ENCODE measurements around the gene GTPBP1. TPM values are rescaled to one million over a fixed set of nuclear protein-coding genes. Genes with fewer than 3 reads are reported as not detected.

GTPBP1 gene
- total and polyA plus RNA-seq, 2 of the 13 experiments (the other 11 are each of a cell fraction or from before 2014, with no cell fraction given) = 22.3 to 27.0 TPM

- TF ChIP-seq, protein P1, sequence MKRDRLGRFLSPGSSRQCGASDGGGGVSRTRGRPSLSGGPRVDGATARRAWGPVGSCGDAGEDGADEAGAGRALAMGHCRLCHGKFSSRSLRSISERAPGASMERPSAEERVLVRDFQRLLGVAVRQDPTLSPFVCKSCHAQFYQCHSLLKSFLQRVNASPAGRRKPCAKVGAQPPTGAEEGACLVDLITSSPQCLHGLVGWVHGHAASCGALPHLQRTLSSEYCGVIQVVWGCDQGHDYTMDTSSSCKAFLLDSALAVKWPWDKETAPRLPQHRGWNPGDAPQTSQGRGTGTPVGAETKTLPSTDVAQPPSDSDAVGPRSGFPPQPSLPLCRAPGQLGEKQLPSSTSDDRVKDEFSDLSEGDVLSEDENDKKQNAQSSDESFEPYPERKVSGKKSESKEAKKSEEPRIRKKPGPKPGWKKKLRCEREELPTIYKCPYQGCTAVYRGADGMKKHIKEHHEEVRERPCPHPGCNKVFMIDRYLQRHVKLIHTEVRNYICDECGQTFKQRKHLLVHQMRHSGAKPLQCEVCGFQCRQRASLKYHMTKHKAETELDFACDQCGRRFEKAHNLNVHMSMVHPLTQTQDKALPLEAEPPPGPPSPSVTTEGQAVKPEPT (CRISPR knock-in tag; IDR thresholded peaks at IDR 0.05; ENCODE audit: low read depth) = no peak
- TF ChIP-seq ZNF253 (CRISPR knock-in tag; IDR thresholded peaks at IDR 0.05; ENCODE audit: borderline replicate concordance) (no peak), ZNF878 (CRISPR knock-in tag; IDR thresholded peaks at IDR 0.05) (no peak), ZNF451 (CRISPR knock-in tag; IDR thresholded peaks at IDR 0.05) (no peak), SP2 (CRISPR knock-in tag; IDR thresholded peaks at IDR 0.05) (no peak), MAFK (conservative IDR thresholded peaks at IDR 0.05 in 1 of 2, IDR thresholded peaks at IDR 0.05 in 1 of 2; ENCODE audit: low read length in 2 of 2) (no peak), CENPBD1 (CRISPR knock-in tag; IDR thresholded peaks at IDR 0.05; ENCODE audit: borderline replicate concordance, low read depth) (no peak), MTA3 (CRISPR knock-in tag; IDR thresholded peaks at IDR 0.05) (no peak), NR2C2 (CRISPR knock-in tag; IDR thresholded peaks at IDR 0.05; ENCODE audit: borderline replicate concordance) (no peak), PCBP1 (IDR thresholded peaks at IDR 0.05; ENCODE audit: borderline replicate concordance, low read depth, low read length) (no peak), RFXANK (CRISPR knock-in tag; IDR thresholded peaks at IDR 0.05) (no peak), ZFY (CRISPR knock-in tag; IDR thresholded peaks at IDR 0.05) (no peak), ZNF503 (CRISPR knock-in tag; IDR thresholded peaks at IDR 0.05) (no peak), ZBTB1 (CRISPR knock-in tag; IDR thresholded peaks at IDR 0.05; ENCODE audit: borderline replicate concordance) (no peak), ZNF207 (IDR thresholded peaks at IDR 0.05; ENCODE audit: borderline replicate concordance) (0 out of 2 replicates have a peak, but pooled peaks have one; percentile 12), POLR2G (IDR thresholded peaks at IDR 0.05; ENCODE audit: low read depth, low read length) (no peak), FOXK2 (IDR thresholded peaks at IDR 0.05) (no peak), ZKSCAN8 (CRISPR knock-in tag; IDR thresholded peaks at IDR 0.05; ENCODE audit: borderline replicate concordance) (no peak), MZF1 (CRISPR knock-in tag; IDR thresholded peaks at IDR 0.05; ENCODE audit: borderline replicate concordance) (no peak), JUNB (CRISPR knock-in tag; IDR thresholded peaks at IDR 0.05; ENCODE audit: borderline replicate concordance) (no peak), ZNF431 (CRISPR knock-in tag; IDR thresholded peaks at IDR 0.05; ENCODE audit: borderline replicate concordance, low read depth) (no peak), TBX2 (CRISPR knock-in tag; IDR thresholded peaks at IDR 0.05; ENCODE audit: borderline replicate concordance) (no peak), SP5 (CRISPR knock-in tag; IDR thresholded peaks at IDR 0.05; ENCODE audit: borderline replicate concordance, low read depth) (no peak)
- TF ChIP-seq, protein P2, sequence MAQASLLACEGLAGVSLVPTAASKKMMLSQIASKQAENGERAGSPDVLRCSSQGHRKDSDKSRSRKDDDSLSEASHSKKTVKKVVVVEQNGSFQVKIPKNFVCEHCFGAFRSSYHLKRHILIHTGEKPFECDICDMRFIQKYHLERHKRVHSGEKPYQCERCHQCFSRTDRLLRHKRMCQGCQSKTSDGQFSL (CRISPR knock-in tag; IDR thresholded peaks at IDR 0.05) = no peak
- TF ChIP-seq, protein P3, sequence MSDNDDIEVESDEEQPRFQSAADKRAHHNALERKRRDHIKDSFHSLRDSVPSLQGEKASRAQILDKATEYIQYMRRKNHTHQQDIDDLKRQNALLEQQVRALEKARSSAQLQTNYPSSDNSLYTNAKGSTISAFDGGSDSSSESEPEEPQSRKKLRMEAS (IDR thresholded peaks at IDR 0.05) = no peak
Measured at GRCh38 chr22:38761202-38762162, 55.7 kb downstream of the GTPBP1 start (continued).
